Measurements from ENCODE around the gene TSBP1.
"Not testable (repeated sequence)": the region's sequence is repeated elsewhere in the genome, so short reads cannot be mapped to it uniquely, and the experiment has no call there.

The TSBP1 gene

DNA sequence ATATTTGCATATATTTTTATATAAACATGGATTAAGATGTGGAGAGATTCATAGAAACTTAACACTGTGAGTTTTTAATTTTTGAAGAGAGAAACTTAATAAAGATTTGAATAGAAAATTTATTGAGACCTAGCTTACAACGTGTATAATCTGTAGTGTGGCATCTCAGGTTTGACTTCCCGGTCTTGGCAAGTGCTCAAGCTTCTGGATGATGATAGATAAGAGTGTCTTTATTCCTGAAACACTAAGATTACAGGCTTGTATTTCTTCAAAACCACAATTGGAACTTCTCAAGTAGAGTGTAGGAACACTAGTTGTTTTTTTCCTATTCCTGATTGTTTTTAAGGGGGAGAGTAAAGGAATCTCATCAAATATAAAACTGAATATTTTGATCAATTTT lies 83.3 kb downstream of the TSBP1 start:
- no peak for DNase-seq (ENCODE audit: low read depth, low spot score)

DNA sequence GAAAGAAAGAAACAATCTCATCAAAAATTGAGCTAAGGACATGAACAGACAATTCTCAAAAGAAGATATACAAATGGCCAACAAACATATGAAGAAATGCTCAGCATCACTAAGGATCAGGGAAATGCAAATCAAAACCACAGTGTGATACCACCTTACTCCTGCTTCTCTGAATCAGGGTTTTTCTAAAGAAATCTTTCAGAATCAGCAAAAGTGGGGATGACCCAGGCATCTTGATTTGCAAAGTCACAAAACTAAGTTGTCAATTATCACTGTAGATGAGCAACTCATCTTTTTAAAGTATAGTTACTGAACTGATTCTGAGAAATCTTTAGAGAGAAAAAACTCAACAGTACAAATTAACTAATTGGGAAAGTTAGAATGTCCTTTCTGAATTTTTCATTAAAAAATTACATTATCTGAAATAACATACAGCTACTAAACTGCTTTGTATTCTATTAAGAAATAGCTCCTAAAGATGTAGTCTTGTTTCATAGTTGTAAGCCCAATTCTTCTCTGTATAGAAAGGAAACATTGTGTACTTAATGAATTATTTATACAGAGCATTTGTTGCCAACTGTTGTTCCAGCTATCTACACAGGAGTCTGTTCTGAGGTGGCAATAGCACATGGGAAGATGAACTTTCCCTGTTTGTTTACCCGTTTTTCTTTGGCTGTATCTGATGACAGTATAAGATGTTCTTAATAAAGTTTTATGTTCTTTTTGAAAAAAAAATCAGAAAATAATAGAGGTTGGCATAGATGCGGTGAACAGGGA lies 97.7 kb downstream of the TSBP1 start:
- DNase-seq (ENCODE audit: low read depth, low spot score): not testable (repeated sequence)

DNA sequence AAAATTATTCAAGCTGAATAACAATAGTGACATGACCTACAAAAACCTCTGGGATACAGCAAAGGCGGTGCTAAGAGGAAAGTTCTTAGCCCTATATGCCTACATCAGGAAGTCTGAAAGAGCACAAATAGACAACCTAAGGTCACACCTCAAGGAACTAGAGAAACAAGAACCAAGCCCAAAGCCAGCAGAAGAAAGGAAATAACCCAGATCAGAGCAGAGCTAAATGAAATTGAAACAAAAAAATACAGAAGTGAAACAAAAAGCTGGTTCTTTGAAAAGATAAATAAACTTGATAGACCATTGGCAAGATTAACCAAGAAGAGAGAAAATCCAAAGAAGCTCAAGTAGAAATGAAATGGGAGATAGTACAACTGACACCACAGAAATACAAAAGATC lies 100.3 kb downstream of the TSBP1 start:
- DNase-seq (ENCODE audit: low read depth, low spot score): no peak

DNA sequence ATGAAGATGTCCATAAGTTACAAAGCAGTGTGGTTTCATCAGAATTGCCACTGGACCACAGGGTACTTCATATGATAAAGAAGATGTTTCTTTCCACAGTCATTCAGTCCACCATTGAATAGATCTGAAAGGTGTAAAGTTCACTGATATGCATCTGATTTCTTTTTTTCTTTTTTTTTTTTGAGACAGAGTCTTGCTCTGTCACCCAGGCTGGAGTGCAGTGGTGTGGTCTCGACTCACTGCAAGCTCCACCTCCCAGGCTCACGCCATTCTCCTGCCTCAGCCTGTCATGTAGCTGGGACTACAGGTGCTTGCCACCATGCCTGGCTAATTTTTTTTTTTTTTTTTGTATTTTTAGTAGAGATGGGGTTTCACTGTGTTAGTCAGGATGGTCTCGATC lies 103.2 kb downstream of the TSBP1 start:
- not testable (repeated sequence) for DNase-seq (ENCODE audit: low read depth, low spot score)

DNA sequence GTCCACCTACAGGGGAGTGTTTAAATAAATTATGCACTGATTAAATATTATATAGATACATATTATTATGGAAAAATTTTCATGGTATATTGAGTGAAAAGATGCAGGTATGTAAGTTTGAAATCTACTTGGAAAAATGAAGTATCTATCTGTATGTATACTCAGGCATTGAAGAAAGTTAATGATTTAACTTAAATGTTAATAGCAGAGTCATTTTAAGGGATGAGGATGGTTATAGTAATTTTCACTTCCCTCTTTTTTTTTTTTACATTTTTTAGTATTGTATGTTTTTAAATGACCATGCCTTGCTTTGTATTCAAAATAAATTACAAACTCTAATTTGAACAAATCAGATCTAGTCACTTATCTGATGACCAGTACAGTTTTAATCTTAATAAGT lies 104.7 kb downstream of the TSBP1 start:
- no peak for DNase-seq (ENCODE audit: low read depth, low spot score)

DNA sequence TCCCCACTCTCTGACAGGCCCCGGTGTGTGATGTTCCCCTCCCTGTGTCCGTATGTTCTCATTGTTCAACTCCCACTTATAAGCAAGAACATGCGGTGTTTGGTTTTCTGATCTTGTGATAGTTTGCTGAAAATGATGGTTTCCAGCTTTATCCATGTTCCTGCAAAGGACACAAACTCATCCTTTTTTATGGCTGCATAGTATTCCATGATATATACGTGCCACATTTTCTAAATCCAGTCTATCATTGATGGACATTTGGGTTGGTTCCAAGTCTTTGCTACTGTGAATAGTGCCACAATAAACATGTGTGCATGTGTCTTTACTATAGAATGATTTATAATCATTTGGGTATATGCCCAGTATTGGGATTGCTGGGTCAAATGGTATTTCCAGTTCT lies 114.4 kb downstream of the TSBP1 start:
- not testable (repeated sequence) for DNase-seq (ENCODE audit: low read depth, low spot score)

DNA sequence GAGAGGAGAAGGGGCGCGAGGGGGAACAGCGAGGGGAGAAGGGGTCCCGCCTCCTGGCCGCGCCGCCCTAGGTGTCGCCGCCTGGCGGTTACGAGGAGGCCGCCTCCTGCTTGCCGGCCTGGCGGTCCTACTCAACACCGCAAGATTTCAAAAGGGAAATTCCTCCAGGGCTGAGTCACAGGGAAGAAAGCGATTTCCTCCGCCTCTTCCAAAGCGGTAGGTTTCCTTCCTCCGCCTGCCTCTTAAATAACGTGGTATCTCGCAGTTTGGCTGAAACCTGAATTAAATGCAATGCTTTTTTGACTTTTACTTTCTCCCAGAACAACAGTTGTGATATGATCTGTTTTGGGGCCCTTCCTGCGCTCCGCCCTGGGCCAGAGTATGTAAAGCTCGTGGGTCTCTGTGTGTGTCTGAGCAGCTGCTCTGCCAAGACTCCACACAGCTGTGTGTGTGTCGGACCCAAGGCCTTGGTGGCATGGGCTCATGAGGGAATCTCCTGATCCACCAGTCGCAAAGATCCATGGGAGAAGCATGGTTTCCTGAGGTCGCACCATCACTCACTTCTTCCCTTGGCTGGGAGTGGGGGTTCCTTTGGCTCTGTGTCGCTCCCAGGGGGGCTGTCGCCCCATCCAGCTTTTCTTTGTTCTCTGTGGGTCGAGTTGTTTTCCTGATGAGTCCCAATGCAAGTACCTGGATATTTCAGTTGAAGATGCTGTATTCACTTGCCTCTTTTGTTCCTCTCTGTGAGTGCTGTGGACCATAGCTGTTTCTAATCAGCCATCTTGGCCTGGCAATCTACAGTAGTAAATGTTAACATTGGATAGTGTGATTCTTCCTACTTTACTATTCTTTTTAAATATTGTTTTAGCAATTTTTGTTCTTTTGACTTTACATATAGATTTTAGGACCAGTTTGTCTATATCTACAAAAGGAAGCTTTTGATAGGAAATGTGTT lies 116.2 kb downstream of the TSBP1 start:
- peak; percentile 89 for DNase-seq (ENCODE audit: low read depth, low spot score)

DNA sequence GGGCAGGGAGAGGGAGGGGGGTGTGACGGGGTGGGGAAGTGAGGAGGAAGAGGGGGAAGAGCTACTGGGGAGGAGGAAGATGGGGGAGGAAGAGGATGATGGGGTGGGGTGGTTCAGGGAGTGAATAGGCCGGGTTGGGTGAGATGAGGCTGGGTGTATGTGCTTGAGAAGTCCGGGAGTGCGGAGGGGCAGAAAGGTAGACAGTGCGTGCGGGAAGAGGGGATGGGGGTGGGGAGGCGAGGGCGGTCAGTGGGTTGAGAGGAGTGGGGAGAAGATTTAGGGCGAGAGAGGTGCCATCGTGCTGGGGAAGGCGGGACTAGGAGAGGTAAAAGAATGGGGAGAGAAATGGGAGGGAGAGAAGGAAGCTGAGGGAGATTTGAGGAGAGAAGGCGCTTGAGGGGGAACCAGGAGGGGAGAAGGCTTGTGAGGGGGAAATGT lies 116.9 kb downstream of the TSBP1 start:
- no peak for DNase-seq (ENCODE audit: low read depth, low spot score)

DNA sequence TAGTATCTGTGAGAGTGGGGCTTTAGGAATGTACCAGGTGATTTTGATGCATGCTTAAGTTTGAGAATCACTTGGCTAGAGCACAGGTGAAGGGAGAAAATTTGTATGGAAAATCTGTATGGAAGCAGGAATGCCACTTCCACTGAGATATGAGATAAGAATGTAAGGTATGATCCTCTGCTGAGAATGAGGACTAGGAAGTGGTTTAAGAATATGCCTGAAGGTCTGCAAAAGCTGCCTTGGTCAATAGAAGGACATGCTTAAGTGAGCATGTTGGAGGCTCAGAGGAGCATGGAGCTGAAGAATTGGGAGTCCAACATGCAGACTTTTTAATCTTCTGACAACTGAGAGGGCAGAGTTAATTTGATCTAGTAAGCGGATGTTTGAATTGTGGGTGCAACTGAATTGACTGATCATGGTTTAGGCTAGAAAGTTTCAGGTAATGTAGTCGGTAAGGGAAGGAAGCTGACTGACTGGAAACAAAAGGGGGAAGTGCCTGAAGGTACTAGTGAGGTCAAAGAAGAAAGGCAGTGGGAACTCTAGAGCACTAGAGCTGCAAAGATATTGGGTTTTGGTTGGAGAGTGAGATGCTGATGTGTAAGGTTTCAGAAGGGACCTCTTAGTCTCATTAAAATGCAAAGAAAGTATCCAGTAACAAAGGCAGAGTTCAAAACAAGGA lies 119.2 kb downstream of the TSBP1 start:
- DNase-seq (ENCODE audit: low read depth, low spot score): no peak

DNA sequence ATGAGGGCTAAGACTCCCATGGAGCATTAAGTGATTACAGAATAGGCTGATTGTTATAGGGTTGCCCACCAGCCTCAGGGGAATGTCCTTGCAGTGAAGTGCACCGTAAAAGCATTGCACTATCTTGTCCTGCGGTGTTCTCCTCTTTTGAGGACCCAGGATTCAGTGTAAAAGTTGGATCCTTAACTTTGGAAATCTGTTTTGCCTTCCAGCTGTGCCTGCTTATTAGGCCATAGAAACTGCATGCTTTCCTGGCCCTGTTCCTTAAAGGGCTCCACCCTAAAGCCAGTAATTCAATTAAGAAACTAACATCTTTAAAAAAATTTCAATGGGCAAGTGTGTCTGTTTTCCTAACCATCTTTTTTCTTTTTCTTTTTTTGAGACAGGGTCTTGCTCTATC lies 122.4 kb downstream of the TSBP1 start:
- no peak for DNase-seq (ENCODE audit: low read depth, low spot score)

DNA sequence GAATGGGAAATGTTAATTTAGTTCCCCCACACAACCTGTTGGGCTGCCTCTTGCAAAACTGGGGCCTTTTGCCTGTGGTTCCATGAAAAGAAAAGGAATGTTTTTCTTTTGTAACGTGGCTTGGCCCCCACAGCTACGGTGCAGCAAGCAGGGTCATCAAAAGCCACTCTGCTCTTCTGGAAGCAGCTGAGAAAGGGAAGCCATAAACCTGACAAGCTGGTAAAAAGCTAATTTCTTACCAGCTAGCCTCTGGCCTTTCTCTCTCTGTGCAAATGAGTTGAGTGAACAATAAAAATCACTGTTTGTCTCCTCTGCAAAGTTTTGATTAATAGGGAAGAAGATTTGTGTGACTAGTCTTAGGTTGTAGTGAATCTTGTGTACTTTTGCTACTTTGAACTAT lies 124.3 kb downstream of the TSBP1 start:
- DNase-seq (ENCODE audit: low read depth, low spot score): no peak

DNA sequence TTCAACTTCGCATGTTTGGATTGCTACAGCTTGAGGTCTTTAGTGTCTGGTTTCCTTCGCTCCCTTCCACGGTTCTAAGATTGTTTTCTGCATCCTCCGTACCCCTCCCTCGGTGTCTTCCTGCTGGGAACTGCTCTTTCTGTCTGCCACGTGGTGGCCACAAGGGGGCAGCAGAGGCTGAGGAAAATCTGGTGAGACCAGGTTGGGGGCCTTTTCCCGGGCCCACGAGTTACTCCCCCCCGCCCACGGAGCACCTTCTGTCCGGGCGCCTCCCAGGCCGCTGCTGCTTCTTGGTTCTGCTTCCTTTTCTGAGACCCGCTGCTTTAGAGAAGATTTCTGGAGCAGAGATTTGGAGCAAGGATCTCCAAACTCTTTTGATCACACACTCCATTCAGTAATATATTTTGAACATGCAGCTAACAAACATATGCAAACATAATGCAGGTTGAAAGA lies 126.7 kb downstream of the TSBP1 start:
- DNase-seq (ENCODE audit: low read depth, low spot score): no peak

DNA sequence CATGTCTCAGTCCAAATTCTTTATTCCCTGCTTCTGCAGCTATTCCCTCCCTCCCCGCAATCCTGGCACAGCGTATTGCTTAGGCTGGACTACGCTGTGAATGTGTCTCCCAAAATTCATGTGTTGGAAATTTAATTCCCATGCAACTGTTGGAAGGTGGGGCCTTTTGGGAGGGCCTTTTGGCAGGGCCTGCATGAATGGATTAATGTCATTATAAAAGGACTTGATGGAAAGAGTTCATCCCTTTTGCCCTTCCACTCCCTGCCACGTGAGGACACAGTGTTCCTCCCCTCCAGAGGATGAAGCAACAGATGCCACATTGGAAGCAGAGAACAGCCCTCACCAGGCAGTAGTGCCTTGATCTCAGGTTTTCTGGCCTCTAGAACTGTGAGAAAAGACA lies 127.4 kb downstream of the TSBP1 start:
- DNase-seq (ENCODE audit: low read depth, low spot score): no peak

All from iPS DF 19.7 (cell line).